Subcutaneous abdominal adipose tissue (tissue), 5 donors: ENCODE results near the gene CTDSPL.

Source experiments
- H3K27ac ChIP-seq: one replicate; pipeline ENCODE4 v1.7.0; 2013; ENCODE audit warnings: low read depth, mild to moderate bottlenecking, inconsistent platforms, low read length, moderate library complexity
- H3K27me3 ChIP-seq, 5 donors: one replicate each; pipeline ENCODE4 v1.7.0; 2013; ENCODE audit warnings: low read length in 5 of 5, inconsistent platforms in 1 of 5; ENCODE audit not compliant: control insufficient read depth in 5 of 5, insufficient read depth in 4 of 5
- H3K36me3 ChIP-seq, 5 donors: one replicate each; pipeline ENCODE4 v1.7.0; 2013; ENCODE audit warnings: low read length in 5 of 5; ENCODE audit not compliant: control insufficient read depth in 5 of 5, insufficient read depth in 5 of 5
- H3K4me1 ChIP-seq, 5 donors: one replicate each; pipeline ENCODE4 v1.7.0; 2013; ENCODE audit warnings: low read length in 5 of 5, mild to moderate bottlenecking in 3 of 5, moderate library complexity in 1 of 5; ENCODE audit not compliant: control insufficient read depth in 5 of 5, insufficient read depth in 5 of 5
- H3K4me3 ChIP-seq, 5 donors: one replicate each; pipeline ENCODE4 v1.7.0; 2013; ENCODE audit warnings: low read length in 5 of 5, low read depth in 1 of 5
- H3K9ac ChIP-seq, 5 donors: one replicate each; pipeline ENCODE4 v1.7.0; 2013; ENCODE audit warnings: low read length in 5 of 5, mild to moderate bottlenecking in 4 of 5, moderate library complexity in 3 of 5
- H3K9me3 ChIP-seq, 5 donors: one replicate each; pipeline ENCODE4 v1.7.0; 2013; ENCODE audit warnings: low read length in 5 of 5; ENCODE audit not compliant: control insufficient read depth in 5 of 5
- donor health status: healthy.
- donor health status: healthy.
- donor health status: healthy.
- donor health status: healthy.
- donor health status: healthy.

The CTDSPL gene

GRCh38 chr3:37938011-37938410, 76.3 kb downstream of the CTDSPL start:
- Histone ChIP-seq H3K36me3 (no peaks in the 10 kb centered on the region), H3K4me3 (no peak overlapping the region), H3K4me1 (peaks cover 12 to 45% (median 39%) of the 10 kb centered on the region in 5 donors), H3K27ac (no peak overlapping the region), H3K9me3 (no peaks in the 10 kb centered on the region), H3K9ac (no peak overlapping the region), H3K27me3 (no peaks in the 10 kb centered on the region)

DNA sequence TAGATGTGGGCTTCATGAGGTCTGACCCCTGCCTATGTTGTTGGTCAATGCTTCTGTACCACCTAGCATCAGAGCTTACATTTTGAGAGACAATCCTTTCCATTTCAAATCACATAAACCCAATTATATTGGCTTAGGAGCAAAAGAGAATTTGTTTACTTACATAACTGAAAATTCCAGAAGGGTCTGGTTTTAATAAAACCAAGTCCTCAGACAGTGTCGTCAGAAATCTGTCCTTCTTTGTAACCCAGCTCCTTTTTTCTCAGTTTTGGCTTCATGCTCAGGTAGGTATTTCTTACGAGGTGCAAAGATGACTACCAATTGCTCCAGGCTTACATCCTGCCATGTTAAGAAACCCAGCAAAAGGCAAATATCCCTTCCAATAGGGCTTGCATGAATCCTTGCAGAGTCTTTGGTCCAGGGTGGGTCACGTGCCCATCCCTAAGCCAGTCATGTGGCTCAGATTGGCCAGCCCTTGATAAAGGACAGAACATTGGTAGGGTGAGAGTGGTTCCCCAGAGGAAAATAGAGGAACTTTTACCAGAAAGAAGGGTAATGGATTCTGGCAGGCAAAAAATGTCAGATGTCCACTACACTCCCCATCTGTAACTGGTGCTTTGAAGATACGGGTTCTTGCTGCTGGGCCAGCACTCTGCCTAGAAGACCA, 78.7 kb downstream of the CTDSPL start:
- no peak overlapping the region for H3K27ac ChIP-seq

DNA sequence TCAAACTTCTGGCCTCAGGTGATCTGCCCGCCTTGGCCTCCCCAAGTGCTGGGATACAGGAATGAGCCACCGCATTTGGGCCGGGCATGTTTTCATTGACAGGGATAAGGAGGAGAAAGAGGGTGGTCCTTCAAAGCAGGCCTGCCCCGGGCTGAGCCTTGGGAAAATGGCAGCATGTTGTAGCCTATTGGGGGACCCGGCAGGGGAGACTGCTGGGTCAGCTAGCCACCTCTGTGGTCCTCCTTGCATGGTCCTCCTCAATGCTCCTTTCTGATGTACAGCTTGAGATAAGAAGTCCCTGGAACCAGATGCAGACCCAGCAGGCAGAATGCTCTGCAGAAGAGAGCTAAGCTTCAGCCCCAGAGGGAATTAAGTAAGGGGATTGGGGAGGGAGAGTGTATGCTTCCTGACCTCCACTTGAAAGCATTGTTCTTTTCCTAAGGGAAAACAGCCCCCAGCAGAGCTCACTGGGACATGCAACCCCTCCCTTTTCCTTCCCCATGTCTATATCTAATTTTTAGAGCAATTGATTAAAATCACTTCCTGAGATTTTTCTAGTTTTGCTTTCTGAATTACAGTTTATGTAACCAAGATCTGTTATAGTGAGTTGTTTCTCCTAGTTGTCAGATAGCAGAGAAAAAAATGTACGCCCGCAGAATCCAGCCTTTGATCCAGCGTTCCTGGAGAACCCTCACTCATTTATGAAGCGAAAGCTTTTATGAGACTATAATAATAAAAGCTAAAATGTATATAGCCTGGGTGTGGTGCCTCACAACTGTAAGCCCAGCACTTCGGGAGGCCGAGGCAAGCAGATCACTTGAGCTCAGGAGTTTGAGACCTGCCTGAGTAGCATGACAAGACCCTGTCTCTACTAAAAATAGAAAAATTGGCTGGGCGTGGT, 80.2 kb downstream of the CTDSPL start:
- Histone ChIP-seq H3K27me3 (no peaks in the 10 kb centered on the region), H3K36me3 (no peaks in the 10 kb centered on the region), H3K9ac (no peak overlapping the region), H3K4me3 (peak overlapping the region in 4 of 5 donors; percentile 5 to 25 (median 14)), H3K9me3 (no peaks in the 10 kb centered on the region), H3K27ac (peak overlapping the region; percentile 22), H3K4me1 (peaks cover 14 to 61% (median 58%) of the 10 kb centered on the region in 5 donors)

More for the DNA sequence above, 78.7 kb downstream of the CTDSPL start:
- Histone ChIP-seq H3K9me3 (no peaks in the 10 kb centered on the region), H3K9ac (no peak overlapping the region), H3K4me1 (peaks cover 12 to 57% (median 55%) of the 10 kb centered on the region in 5 donors), H3K36me3 (no peaks in the 10 kb centered on the region), H3K4me3 (no peak overlapping the region), H3K27me3 (no peaks in the 10 kb centered on the region)

GRCh38 chr3:37942646-37943045, 81.0 kb downstream of the CTDSPL start:
- H3K27me3 ChIP-seq: no peaks in the 10 kb centered on the region
- peak overlapping the region; percentile 22 for H3K27ac ChIP-seq
- no peak overlapping the region for H3K4me3 ChIP-seq
- H3K9me3 ChIP-seq: no peaks in the 10 kb centered on the region
- H3K4me1 ChIP-seq: peaks cover 14 to 63% (median 58%) of the 10 kb centered on the region in 5 donors
- no peak overlapping the region for H3K9ac ChIP-seq
- no peaks in the 10 kb centered on the region for H3K36me3 ChIP-seq

GRCh38 chr3:37943126-37943525, 81.4 kb downstream of the CTDSPL start:
- Histone ChIP-seq H3K36me3 (no peaks in the 10 kb centered on the region), H3K9me3 (no peaks in the 10 kb centered on the region), H3K9ac (no peak overlapping the region), H3K4me1 (peaks cover 14 to 63% (median 58%) of the 10 kb centered on the region in 5 donors), H3K27me3 (no peaks in the 10 kb centered on the region), H3K4me3 (no peak overlapping the region), H3K27ac (no peak overlapping the region)

DNA sequence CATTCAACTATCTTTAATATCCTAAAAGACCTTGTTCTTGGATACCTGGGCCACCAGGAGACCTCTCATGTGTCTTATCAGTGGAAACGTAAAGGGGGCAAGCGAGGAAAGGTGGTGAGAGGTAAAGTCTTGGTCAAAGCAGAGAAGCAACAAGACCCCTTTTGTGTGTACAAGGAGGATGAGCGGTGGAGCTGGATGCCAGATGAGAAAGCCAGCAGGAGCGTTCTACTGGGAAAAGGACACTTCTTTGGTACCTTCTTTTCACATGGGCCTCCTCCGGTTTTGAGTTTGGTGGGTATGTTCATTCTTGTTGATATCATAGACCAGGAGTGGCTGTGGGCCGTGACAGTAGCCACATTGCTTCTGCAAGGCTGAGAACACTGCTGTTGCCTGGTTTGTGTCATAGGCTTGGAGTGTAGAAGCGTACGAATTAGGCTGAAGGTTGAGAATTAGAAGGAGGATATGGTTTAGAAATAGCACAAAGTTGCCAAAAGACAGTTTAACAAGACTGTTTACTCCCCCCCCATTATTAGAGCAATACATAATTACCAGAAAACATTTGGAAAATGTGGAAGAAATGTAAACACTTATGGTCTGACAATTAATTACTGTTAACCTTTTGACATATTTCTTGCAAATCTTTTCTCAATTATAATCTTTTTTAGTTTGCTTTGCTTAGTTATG, 82.1 kb downstream of the CTDSPL start:
- H3K4me3 ChIP-seq: peak overlapping the region in 1 of 5 donors; percentile 26
- no peaks in the 10 kb centered on the region for H3K36me3 ChIP-seq
- no peaks in the 10 kb centered on the region for H3K27me3 ChIP-seq
- no peaks in the 10 kb centered on the region for H3K9me3 ChIP-seq
- no peak overlapping the region for H3K9ac ChIP-seq
- H3K4me1 ChIP-seq: peaks cover 14 to 63% (median 58%) of the 10 kb centered on the region in 5 donors
- peak overlapping the region; percentile 25 for H3K27ac ChIP-seq

GRCh38 chr3:37944391-37944842, 82.7 kb downstream of the CTDSPL start:
- Histone ChIP-seq H3K9ac (peak overlapping the region in 3 of 5 donors; percentile 11 to 38 (median 34)), H3K4me3 (peak overlapping the region in 1 of 5 donors; percentile 38), H3K4me1 (peaks cover 14 to 63% (median 58%) of the 10 kb centered on the region in 5 donors), H3K9me3 (no peaks in the 10 kb centered on the region), H3K27ac (peak overlapping the region; percentile 71), H3K36me3 (no peaks in the 10 kb centered on the region), H3K27me3 (no peaks in the 10 kb centered on the region)

DNA sequence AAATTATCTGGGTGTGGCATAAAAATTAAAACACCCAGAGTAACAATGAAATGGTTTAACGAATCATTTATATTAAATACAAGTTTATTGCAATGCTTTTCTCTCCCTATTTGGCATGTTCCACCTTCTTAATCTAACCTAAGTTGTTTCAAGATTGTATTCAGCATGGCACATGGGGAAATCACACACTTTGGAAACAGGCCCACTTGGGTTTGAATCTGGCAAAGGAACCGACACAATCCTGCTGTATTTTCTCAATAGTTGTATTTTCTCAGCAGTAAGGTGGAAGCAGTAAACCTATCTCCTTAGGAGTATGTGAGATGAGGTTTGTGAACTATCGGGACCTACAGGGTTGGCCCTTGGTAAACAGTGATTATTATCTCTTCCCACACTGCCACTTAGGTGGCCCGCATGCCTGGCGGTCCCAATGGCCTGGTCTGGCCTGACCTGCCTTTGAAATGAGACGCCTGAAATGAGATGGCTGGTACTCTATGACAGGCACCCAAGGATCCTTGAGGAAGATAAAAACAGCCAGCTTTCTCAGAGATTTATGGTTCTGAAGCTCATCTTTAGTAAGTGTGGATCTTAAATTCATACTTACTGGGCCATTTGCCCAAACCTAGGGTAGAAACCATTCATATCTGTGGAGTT, 83.6 kb downstream of the CTDSPL start:
- Histone ChIP-seq H3K9me3 (no peaks in the 10 kb centered on the region), H3K4me1 (peaks cover 14 to 70% (median 58%) of the 10 kb centered on the region in 5 donors), H3K9ac (no peak overlapping the region), H3K27me3 (no peaks in the 10 kb centered on the region), H3K36me3 (no peaks in the 10 kb centered on the region), H3K4me3 (no peak overlapping the region), H3K27ac (peak overlapping the region; percentile 71)

- H3K9me3 ChIP-seq: no peaks in the 10 kb centered on the region
- H3K27ac ChIP-seq: peak overlapping the region; percentile 71
- H3K9ac ChIP-seq: no peak overlapping the region
- H3K4me1 ChIP-seq: peaks cover 14 to 63% (median 52%) of the 10 kb centered on the region in 5 donors
- H3K27me3 ChIP-seq: no peaks in the 10 kb centered on the region
- H3K4me3 ChIP-seq: no peak overlapping the region
- H3K36me3 ChIP-seq: no peaks in the 10 kb centered on the region
Measured at GRCh38 chr3:37945807-37946530, 84.3 kb downstream of the CTDSPL start.
